IPS-NIHi11 (cell line): ENCODE data around the gene INPP5F.
A peak's percentile ranks its signal among the peaks of the same experiment; 100 is the strongest.

ENCODE experiments used
- DNase-seq: peaks from one replicate; pipeline ENCODE4 v3.0.0; 2012; ENCODE audit warnings: mixed read lengths, low spot score

Gene INPP5F, protein sequence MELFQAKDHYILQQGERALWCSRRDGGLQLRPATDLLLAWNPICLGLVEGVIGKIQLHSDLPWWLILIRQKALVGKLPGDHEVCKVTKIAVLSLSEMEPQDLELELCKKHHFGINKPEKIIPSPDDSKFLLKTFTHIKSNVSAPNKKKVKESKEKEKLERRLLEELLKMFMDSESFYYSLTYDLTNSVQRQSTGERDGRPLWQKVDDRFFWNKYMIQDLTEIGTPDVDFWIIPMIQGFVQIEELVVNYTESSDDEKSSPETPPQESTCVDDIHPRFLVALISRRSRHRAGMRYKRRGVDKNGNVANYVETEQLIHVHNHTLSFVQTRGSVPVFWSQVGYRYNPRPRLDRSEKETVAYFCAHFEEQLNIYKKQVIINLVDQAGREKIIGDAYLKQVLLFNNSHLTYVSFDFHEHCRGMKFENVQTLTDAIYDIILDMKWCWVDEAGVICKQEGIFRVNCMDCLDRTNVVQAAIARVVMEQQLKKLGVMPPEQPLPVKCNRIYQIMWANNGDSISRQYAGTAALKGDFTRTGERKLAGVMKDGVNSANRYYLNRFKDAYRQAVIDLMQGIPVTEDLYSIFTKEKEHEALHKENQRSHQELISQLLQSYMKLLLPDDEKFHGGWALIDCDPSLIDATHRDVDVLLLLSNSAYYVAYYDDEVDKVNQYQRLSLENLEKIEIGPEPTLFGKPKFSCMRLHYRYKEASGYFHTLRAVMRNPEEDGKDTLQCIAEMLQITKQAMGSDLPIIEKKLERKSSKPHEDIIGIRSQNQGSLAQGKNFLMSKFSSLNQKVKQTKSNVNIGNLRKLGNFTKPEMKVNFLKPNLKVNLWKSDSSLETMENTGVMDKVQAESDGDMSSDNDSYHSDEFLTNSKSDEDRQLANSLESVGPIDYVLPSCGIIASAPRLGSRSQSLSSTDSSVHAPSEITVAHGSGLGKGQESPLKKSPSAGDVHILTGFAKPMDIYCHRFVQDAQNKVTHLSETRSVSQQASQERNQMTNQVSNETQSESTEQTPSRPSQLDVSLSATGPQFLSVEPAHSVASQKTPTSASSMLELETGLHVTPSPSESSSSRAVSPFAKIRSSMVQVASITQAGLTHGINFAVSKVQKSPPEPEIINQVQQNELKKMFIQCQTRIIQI

GRCh38 chr10:119725828-119726675, at the start of gene INPP5F:
Gene INPP5F, plus strand, starts transcription at chr10:119726050. Its CDS starts 213 bp downstream, at chr10:119726263.
- DNase-seq, result peak; percentile 100

- no peak for DNase-seq
Observed at GRCh38 chr10:119677126-119677525, 48.7 kb upstream of the INPP5F start.

DNA sequence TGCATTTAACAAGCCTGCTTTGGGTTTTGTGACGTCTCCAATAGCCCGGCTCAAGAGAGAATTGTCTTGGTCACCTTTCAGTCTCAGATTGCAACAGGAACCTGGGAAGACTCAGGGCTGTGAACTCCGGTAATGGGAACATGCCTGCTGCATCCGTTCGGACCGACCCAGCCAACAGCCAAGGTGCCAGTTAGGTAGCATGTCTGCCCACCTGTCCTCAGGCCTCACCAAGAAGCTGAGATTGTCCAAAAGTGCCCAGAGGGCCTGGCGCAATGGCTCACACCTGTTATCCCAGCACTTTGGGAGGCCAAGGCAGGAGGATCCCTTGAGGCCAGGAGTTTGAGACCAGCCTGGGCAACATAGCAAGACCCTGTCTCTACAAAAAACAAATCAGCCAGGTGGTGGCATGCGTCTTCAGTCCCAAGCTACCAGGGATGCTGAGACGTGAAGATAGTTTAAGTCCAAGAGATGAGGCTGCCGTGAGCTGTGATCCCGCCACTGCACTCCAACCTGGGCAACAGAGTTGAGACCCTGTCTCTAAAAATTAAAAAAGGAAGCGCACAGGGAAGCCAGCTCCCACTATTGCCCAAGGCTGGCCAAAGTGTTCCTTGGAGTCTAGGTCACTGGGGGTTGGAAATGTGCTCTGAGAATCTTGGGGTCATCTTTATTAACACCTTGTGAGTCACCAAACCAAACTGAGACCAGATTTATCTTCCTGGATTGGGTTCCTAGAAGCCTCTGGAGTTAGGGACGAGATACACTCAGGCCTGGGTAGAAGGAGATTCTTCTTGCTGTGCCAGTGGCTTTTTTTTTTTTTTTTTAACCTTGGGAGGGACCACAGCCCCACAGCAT, 47.7 kb upstream of the INPP5F start:
- no peak for DNase-seq

DNA sequence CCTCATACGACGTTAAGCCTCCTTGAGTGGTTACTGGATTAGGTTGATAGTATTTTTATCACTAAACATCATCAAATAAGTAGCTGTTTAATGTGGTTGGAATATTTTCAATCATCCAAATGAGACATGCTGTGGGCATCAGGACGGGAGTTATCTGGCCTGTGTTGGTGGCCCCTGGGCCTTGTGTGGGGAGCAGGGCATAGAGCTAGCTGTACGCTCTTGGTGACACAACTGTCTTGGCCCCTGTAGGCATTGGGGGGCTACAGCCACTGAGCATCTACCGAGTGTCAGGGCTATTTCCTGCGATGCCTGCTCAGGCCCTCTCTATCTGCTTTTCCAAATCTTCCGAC, 46.4 kb upstream of the INPP5F start:
- no peak for DNase-seq

DNA sequence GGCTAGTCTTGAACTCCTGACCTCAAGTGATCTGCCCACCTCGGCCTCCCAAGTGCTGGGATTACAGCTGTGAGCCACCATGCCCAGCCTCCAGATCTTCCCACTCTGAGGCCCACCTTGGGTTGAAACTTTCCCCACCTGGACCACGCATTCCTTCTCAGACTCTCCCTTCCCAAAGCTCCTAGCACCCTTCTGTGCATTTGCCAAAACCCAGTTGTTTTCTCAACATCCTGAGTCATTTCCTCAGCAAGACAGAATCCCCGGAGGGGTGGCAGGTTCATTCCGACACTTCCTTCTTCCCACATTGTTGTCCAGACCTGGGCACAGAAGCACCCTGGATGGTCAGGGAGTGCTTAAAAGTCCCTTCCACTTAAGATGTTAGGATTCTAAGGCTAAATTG, 45.8 kb upstream of the INPP5F start:
- no peak for DNase-seq

DNA sequence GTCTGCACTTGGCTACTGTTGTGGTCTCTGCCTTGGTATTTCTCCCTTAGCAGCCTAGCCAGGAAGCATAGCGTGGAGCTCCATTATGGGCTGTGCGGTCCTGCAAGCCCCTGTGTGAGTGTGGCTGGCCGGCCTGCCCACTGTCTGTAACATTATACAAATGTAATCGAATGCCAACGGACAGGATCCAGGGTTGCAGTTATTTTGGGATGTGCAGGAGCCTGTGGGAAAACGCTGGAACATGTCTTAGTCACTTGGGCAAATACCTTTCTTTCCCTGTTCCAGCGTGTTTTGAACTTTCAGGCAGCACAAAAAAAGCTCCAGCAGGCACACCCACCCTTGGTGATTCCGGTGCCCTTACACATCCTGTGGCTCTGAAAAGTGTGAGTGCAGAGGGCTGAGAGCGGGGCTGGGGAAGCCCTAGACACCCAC, 45.2 kb upstream of the INPP5F start:
- DNase-seq, result no peak

DNA sequence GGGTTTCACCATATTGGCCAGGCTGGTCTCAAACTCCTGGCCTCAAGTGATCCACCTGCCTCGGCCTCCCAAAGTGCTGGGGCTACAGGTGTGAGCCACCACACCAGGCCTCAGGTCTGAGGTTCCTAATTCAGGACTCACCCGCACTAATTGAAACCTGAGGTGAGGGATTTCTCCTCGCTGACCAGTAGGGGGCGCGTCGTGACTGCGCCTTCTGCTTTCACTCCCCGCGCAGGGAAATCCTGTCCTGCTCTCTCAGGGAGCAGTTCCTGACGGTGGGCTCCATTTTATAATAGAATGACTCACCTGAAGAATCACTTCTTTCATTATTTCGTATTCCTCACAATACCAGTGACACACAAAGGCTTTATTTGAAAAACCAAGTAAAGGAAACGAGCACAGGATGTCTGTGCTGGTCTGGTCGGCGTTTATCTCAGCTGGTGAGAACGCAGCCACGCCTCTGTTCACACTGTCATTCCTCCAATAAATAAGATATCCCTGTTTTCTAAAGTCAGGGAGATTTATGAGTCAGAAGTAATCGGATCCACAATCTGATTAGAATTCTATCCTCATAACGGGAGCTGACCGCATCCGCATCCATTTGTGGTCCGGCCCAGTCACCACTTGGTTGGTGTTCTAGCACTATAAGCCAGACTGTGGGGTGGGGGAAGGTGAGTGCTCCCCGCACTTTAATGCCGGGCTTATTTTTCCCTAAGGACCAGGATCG, 39.2 kb upstream of the INPP5F start:
- peak; percentile 85 for DNase-seq

GRCh38 chr10:119687192-119688032, 38.4 kb upstream of the INPP5F start:
- peak; percentile 79 for DNase-seq

- no peak for DNase-seq
Observed at GRCh38 chr10:119688033-119688508, 37.8 kb upstream of the INPP5F start.

DNA sequence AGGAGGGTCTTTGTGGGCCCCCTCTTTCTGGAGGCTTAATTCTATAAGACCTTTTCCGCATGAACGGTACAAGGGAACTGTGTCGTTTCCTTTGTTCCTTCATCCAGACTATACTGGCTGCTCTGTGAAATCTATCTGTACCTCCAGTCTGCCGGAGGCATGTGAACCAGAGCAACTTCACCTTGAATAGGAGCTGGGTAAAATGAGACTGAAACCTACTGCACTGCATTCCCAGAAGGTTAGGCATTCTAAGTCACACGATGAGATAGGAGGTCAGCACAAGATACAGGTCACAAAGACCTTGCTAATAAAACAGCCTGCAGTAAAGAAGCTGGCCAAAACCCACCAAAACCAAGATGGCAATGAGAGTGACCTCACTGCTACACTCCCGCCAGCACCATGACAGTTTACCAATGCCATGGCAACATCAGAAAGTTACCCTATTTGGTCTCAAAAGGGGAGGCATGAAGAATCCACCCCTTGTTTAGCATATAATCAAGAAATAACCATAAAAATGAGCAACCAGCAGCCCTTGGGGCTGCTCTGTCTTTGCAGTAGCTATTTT, 36.8 kb upstream of the INPP5F start:
- DNase-seq, result no peak

DNA sequence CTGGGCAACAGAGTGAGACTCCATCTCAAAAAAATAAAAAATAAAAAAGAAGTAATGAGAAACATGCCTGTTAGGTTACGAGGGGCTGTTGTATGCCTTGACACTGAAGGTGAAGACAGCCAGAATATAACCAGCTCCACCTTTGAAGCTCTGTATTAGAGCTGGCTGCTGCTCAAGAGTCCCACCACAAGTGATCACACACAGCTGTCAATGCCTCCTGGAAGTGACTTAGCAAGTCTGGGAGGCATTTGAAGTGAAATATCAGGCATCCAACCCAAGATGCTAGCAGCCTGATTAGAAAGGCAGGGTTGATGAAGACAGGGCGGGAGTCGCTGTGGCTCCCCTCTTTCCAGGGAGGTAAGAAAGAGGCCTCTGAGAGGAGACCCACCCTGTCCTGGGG, 34.1 kb upstream of the INPP5F start:
- no peak for DNase-seq

GRCh38 chr10:119693262-119693957, 32.4 kb upstream of the INPP5F start:
- no peak for DNase-seq

GRCh38 chr10:119694608-119695007, 31.2 kb upstream of the INPP5F start:
- DNase-seq, result no peak

DNA sequence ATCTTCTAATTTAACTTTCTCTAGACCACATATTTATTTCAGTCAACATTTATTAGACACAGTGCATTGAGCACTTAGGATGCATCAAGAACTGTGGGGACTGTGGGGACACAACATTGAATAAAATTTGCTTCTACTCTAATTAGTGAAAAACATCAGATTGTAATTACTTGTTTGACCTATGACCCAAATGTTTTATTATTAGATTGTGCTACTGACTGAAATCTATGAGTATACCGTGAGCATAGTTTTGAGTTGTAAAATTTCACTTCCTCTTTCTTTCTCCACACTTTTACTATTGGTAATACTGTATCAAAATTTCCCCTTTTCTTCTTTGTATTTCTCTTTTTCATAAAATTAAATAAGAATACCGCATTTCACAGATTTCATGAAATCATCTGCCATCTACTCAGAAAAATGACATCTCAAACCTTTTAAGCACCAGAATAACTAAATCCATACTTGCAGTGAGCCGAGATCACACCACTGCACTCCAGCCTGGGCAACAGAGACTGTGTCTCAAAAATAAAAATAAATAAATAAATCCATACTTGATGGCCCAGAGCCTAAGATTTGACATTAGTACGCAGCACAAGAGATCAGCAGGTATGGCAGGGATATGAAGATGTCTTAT, 25.4 kb upstream of the INPP5F start:
- no peak for DNase-seq

- no peak for DNase-seq
Observed at GRCh38 chr10:119701861-119702260, 24.0 kb upstream of the INPP5F start.

DNA sequence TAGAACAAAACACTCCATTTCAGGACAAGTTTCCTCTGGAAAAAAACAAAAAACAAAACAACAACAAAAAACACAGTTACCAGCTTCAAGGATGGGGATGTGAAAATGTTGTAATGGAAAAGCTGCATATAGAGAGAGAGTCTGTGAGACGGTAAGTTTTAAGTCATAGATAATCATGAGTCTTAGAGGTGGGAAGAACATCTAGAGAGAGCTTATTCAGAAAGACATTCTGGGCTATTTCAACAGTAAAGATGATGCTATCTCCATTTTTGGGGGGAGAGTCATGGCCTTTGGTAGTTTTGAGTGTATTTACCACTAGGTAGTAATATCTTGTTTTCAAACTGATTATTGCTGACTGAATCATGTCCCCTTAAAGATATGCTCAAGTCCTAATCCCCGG, 23.3 kb upstream of the INPP5F start:
- DNase-seq, result no peak

- no peak for DNase-seq
Observed at GRCh38 chr10:119703903-119704508, 21.8 kb upstream of the INPP5F start.
